ENCODE data around the gene LUC7L. TPM values are rescaled to one million over a fixed set of nuclear protein-coding genes. Genes with fewer than 3 reads are reported as not detected.

Gene LUC7L
- total RNA-seq, 1 donor from 2014 or later, result 74.1 TPM

- peaks cover 7% of the 10 kb centered on the region for H3K27me3 ChIP-seq (ENCODE audit: insufficient read depth, low read length)
- H3K9me3 ChIP-seq (ENCODE audit: insufficient read depth, low read depth, low read length), result no peaks in the 10 kb centered on the region
- no peak overlapping the region for H3K9ac ChIP-seq (ENCODE audit: low read length)
- no peak overlapping the region for H3K4me2 ChIP-seq (ENCODE audit: low read length)
- no peaks in the 10 kb centered on the region for H3K36me3 ChIP-seq (ENCODE audit: insufficient read depth, low read length)
- Mint-ChIP-seq H3K27ac (ENCODE audit: unreplicated experiment) (no peak overlapping the region), H3K36me3 (ENCODE audit: low read depth, unreplicated experiment) (no peaks in the 10 kb centered on the region), H3K4me1 (ENCODE audit: low read depth, unreplicated experiment) (no peaks in the 10 kb centered on the region), H3K27me3 (ENCODE audit: low read depth, unreplicated experiment) (peaks cover 18% of the 10 kb centered on the region), H3K4me3 (ENCODE audit: unreplicated experiment) (peak overlapping the region; percentile 77), H3K9me3 (ENCODE audit: unreplicated experiment) (no peaks in the 10 kb centered on the region)
- peaks cover 4% of the 10 kb centered on the region for H4K20me1 ChIP-seq (ENCODE audit: insufficient read depth, low read length)
- peaks cover 4% of the 10 kb centered on the region for H3K4me1 ChIP-seq (ENCODE audit: insufficient read depth, low read length)
- H3K79me2 ChIP-seq (ENCODE audit: insufficient read depth, low read length), result no peaks in the 10 kb centered on the region
- TF ChIP-seq, protein P1, sequence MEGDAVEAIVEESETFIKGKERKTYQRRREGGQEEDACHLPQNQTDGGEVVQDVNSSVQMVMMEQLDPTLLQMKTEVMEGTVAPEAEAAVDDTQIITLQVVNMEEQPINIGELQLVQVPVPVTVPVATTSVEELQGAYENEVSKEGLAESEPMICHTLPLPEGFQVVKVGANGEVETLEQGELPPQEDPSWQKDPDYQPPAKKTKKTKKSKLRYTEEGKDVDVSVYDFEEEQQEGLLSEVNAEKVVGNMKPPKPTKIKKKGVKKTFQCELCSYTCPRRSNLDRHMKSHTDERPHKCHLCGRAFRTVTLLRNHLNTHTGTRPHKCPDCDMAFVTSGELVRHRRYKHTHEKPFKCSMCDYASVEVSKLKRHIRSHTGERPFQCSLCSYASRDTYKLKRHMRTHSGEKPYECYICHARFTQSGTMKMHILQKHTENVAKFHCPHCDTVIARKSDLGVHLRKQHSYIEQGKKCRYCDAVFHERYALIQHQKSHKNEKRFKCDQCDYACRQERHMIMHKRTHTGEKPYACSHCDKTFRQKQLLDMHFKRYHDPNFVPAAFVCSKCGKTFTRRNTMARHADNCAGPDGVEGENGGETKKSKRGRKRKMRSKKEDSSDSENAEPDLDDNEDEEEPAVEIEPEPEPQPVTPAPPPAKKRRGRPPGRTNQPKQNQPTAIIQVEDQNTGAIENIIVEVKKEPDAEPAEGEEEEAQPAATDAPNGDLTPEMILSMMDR (IDR thresholded peaks at IDR 0.05; ENCODE audit: insufficient read depth, low read depth, low read length), result no peak
- TF ChIP-seq EZH2 (IDR thresholded peaks at IDR 0.05; ENCODE audit: insufficient read depth, low read length), result no peak
- FAIRE-seq (no peak), DNase-seq (ENCODE audit: low read depth) (no peak)
- H3K27ac ChIP-seq (ENCODE audit: low read depth, low read length), result no peak overlapping the region
- H3K4me3 ChIP-seq (ENCODE audit: insufficient read depth, low read depth, low read length), result no peak overlapping the region
- no peak overlapping the region for H2AFZ ChIP-seq (ENCODE audit: low read depth, low read length)
These were observed 47.3 kb upstream of the LUC7L start for GRCh38 chr16:276426-277077.

DNA sequence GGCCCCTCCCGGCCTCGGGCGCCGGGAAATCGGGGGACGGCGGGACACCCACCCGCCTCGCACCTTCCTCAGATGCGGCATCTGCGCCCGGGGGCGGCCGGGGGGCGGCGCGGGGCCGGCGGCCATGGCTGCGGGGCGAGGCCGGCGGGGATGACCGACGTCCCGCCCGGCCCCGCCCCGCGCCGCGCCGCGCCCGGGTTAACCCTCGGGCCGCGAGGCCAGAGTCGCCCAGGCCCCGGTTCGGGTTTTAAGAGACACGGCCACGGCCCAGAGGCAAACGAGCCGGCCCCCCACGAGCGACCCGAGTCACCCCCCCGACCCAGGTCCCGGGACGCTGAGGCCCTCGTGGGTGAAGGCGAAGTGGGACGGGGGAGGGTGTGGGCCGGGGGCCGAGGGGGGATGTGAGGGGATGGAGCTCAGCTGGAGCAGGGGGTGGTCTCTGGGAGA lies 46.6 kb upstream of the LUC7L start, which contains the start of gene RGS11:
TSS of gene RGS11 (minus strand) at position 159 of the 447 bp plus-strand sequence. CDS start at position 126, 33 bp downstream.
- H3K4me1 ChIP-seq (ENCODE audit: insufficient read depth, low read length), result peaks cover 4% of the 10 kb centered on the region
- H3K27me3 ChIP-seq (ENCODE audit: insufficient read depth, low read length), result peaks cover 5% of the 10 kb centered on the region
- no peaks in the 10 kb centered on the region for H3K79me2 ChIP-seq (ENCODE audit: insufficient read depth, low read length)
- no peaks in the 10 kb centered on the region for H3K9me3 ChIP-seq (ENCODE audit: insufficient read depth, low read depth, low read length)
- H2AFZ ChIP-seq (ENCODE audit: low read depth, low read length), result peak within 1 kb of the TSS; percentile 52
- TF ChIP-seq, protein P1 (IDR thresholded peaks at IDR 0.05; ENCODE audit: insufficient read depth, low read depth, low read length), result no peak
- no peak for TF ChIP-seq EZH2 (IDR thresholded peaks at IDR 0.05; ENCODE audit: insufficient read depth, low read length)
- H3K4me3 Mint-ChIP-seq (ENCODE audit: unreplicated experiment), result peak within 1 kb of the TSS; percentile 77
- no peak within 1 kb of the TSS for H3K27ac Mint-ChIP-seq (ENCODE audit: unreplicated experiment)
- no peak for FAIRE-seq
- H3K27me3 Mint-ChIP-seq (ENCODE audit: low read depth, unreplicated experiment), result peaks cover 18% of the 10 kb centered on the region
- H3K4me2 ChIP-seq (ENCODE audit: low read length), result peak within 1 kb of the TSS; percentile 76
- H3K4me3 ChIP-seq (ENCODE audit: insufficient read depth, low read depth, low read length), result no peak within 1 kb of the TSS
- no peaks in the 10 kb centered on the region for H3K4me1 Mint-ChIP-seq (ENCODE audit: low read depth, unreplicated experiment)
- no peaks in the 10 kb centered on the region for H3K36me3 ChIP-seq (ENCODE audit: insufficient read depth, low read length)
- peaks cover 4% of the 10 kb centered on the region for H4K20me1 ChIP-seq (ENCODE audit: insufficient read depth, low read length)
- no peak within 1 kb of the TSS for H3K9ac ChIP-seq (ENCODE audit: low read length)
- no peaks in the 10 kb centered on the region for H3K36me3 Mint-ChIP-seq (ENCODE audit: low read depth, unreplicated experiment)
- no peak within 1 kb of the TSS for H3K27ac ChIP-seq (ENCODE audit: low read depth, low read length)
- no peaks in the 10 kb centered on the region for H3K9me3 Mint-ChIP-seq (ENCODE audit: unreplicated experiment)
- no peak for DNase-seq (ENCODE audit: low read depth)

DNA sequence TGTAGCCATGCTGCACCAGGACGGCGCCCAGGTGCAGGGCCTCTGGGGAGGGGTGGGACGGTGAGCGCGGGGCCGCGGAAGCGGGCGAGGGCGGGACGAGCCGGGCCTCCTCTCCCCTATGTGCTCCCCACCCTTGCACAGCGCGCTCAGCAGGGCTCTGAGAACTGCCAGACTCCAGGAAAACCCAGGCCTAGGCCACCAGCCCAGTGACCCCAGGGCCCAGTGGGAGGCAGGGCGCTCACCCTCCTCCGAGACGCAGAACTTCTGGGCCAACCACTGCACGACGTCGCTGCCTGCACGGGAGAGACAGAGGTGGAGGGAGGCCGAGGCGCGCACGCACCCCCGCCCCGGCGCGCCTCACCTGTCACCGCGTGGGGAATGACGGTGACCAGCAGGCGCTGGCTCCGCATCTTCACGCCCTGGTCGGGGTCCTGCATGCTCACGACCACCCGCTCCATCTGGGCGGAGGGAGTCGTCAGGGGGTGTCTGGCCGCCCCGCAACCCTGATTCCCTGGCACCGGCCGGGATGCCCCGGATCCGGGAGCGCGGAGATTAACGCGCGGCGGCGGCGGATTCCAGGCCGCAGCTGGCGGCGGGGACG lies 45.9 kb upstream of the LUC7L start:
- FAIRE-seq (no peak), DNase-seq (ENCODE audit: low read depth) (no peak)
- no peak overlapping the region for H3K4me3 ChIP-seq (ENCODE audit: insufficient read depth, low read depth, low read length)
- no peaks in the 10 kb centered on the region for H3K9me3 Mint-ChIP-seq (ENCODE audit: unreplicated experiment)
- no peak overlapping the region for H3K9ac ChIP-seq (ENCODE audit: low read length)
- H3K4me1 ChIP-seq (ENCODE audit: insufficient read depth, low read length), result peaks cover 4% of the 10 kb centered on the region
- peaks cover 4% of the 10 kb centered on the region for H4K20me1 ChIP-seq (ENCODE audit: insufficient read depth, low read length)
- no peaks in the 10 kb centered on the region for H3K4me1 Mint-ChIP-seq (ENCODE audit: low read depth, unreplicated experiment)
- no peak overlapping the region for H3K27ac Mint-ChIP-seq (ENCODE audit: unreplicated experiment)
- no peak overlapping the region for H3K27ac ChIP-seq (ENCODE audit: low read depth, low read length)
- H3K79me2 ChIP-seq (ENCODE audit: insufficient read depth, low read length), result no peaks in the 10 kb centered on the region
- peak overlapping the region; percentile 52 for H2AFZ ChIP-seq (ENCODE audit: low read depth, low read length)
- H3K27me3 Mint-ChIP-seq (ENCODE audit: low read depth, unreplicated experiment), result peaks cover 18% of the 10 kb centered on the region
- H3K9me3 ChIP-seq (ENCODE audit: insufficient read depth, low read depth, low read length), result no peaks in the 10 kb centered on the region
- TF ChIP-seq, protein P1 (IDR thresholded peaks at IDR 0.05; ENCODE audit: insufficient read depth, low read depth, low read length), result no peak
- peak; percentile 83 for TF ChIP-seq EZH2 (IDR thresholded peaks at IDR 0.05; ENCODE audit: insufficient read depth, low read length)
- H3K27me3 ChIP-seq (ENCODE audit: insufficient read depth, low read length), result peaks cover 5% of the 10 kb centered on the region
- H3K4me2 ChIP-seq (ENCODE audit: low read length), result peak overlapping the region; percentile 76
- no peaks in the 10 kb centered on the region for H3K36me3 ChIP-seq (ENCODE audit: insufficient read depth, low read length)
- H3K36me3 Mint-ChIP-seq (ENCODE audit: low read depth, unreplicated experiment), result no peaks in the 10 kb centered on the region
- H3K4me3 Mint-ChIP-seq (ENCODE audit: unreplicated experiment), result no peak overlapping the region
